ENCODE results near the gene UPP2. TPM values are rescaled to one million over a fixed set of nuclear protein-coding genes. Genes with fewer than 3 reads are reported as not detected.

Gene UPP2
- total RNA-seq, 1 experiment from 2014 or later = not detected

- Histone ChIP-seq H3K4ac (ENCODE audit: low read depth, low read length) (no peak overlapping the region), H4K91ac (ENCODE audit: insufficient read length, low read depth, low read length) (no peak overlapping the region), H3K14ac (ENCODE audit: insufficient read depth, low read length) (no peak overlapping the region), H3K27ac (ENCODE audit: insufficient read length, low read depth, low read length) (no peak overlapping the region), H2BK120ac (ENCODE audit: low read depth, low read length, poor library complexity, severe bottlenecking) (no peak overlapping the region), H3K18ac (ENCODE audit: insufficient read length, low read depth, low read length) (no peak overlapping the region), H3K9ac (ENCODE audit: extremely low read depth, insufficient read length, low read length) (no peak overlapping the region), H3K79me1 (ENCODE audit: insufficient read depth, low read depth, low read length, poor library complexity, severe bottlenecking) (no peaks in the 10 kb centered on the region), H3T11ph (ENCODE audit: low read length) (no peak overlapping the region), H2BK12ac (ENCODE audit: insufficient read length, low read depth, low read length) (no peak overlapping the region), H3K56ac (ENCODE audit: insufficient read length, low read depth, low read length) (no peak overlapping the region), H3K79me2 (ENCODE audit: insufficient read depth, low read length) (no peaks in the 10 kb centered on the region), H3K23ac (ENCODE audit: insufficient read length, low read depth, low read length) (no peak overlapping the region), H3K27me3 (ENCODE audit: insufficient read depth, low read length) (no peaks in the 10 kb centered on the region), H2AFZ (ENCODE audit: low read length) (no peak overlapping the region), H2BK20ac (ENCODE audit: low read depth, low read length, poor library complexity, severe bottlenecking) (no peak overlapping the region), H3K9me3 (ENCODE audit: control insufficient read depth, low read depth, low read length) (no peaks in the 10 kb centered on the region), H3K4me1 (ENCODE audit: insufficient read depth, low read length) (peaks cover 5% of the 10 kb centered on the region; the same call in 1 of the 2 replicates), H4K8ac (replicated peaks; ENCODE audit: insufficient read length, low read depth, low read length) (no peak overlapping the region), H2BK15ac (ENCODE audit: low read depth, low read length) (no peak overlapping the region), H3K23me2 (ENCODE audit: insufficient read length, low read depth, low read length, poor library complexity, severe bottlenecking) (no peaks in the 10 kb centered on the region), H4K5ac (ENCODE audit: insufficient read length, low read depth, low read length) (no peak overlapping the region), H2AK5ac (ENCODE audit: insufficient read length, low read length) (no peak overlapping the region), H3K4me2 (ENCODE audit: insufficient read depth, insufficient read length, low read length) (no peak overlapping the region), H2BK5ac (ENCODE audit: insufficient read length, low read length) (no peak overlapping the region), H4K20me1 (ENCODE audit: control insufficient read depth, insufficient read depth, insufficient read length) (no peaks in the 10 kb centered on the region)
- no peak for TF ChIP-seq CTCF (conservative IDR thresholded peaks at IDR 0.05)
- DNase-seq = no peak
- no CpG with 5 or more reads among the region's 2 CpGs for WGBS (ENCODE audit: extremely low coverage, insufficient read length, low lambda C conversion rate)
- no peak overlapping the region for H3K4me3 Mint-ChIP-seq
- H3K9me3 Mint-ChIP-seq = no peaks in the 10 kb centered on the region
- H3K27ac Mint-ChIP-seq = no peak overlapping the region
- peaks cover 24 to 29% of the 10 kb centered on the region in 2 experiments for H3K4me1 Mint-ChIP-seq
- H3K27me3 Mint-ChIP-seq (ENCODE audit: low read depth) = peaks cover 4% of the 10 kb centered on the region; the same call in 1 of the 2 replicates
- no peaks in the 10 kb centered on the region for H3K36me3 Mint-ChIP-seq (ENCODE audit: insufficient read depth in 1 of 3, low read depth in 3 of 3)
Measured at GRCh38 chr2:158124896-158125295, 23.2 kb downstream of the UPP2 start.
